SK-N-DZ (cell line): ENCODE results near the gene COTL1. TPM values are rescaled to one million over a fixed set of nuclear protein-coding genes. Genes with fewer than 3 reads are reported as not detected.

Experiments
- DNase-seq: peaks from one replicate; pipeline ENCODE4 v3.0.0-alpha.2; 2015; ENCODE audit warnings: low spot score
- polyA plus RNA-seq, 2 experiments: library from polyadenylated mRNA; depleted of rRNA; stranded (reverse); fragments of >200 nt; gene quantifications; 2 replicates each; pipeline ENCODE4 v1.2.3, GENCODE V29; 2014

Gene COTL1, protein sequence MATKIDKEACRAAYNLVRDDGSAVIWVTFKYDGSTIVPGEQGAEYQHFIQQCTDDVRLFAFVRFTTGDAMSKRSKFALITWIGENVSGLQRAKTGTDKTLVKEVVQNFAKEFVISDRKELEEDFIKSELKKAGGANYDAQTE
- 5.3 and 6.3 TPM in 2 replicates for polyA plus RNA-seq (2014; cell fraction: cytosol; rRNA removed)
- polyA plus RNA-seq (2014; cell fraction: nucleus; rRNA removed) = 1.8 and 2.8 TPM in 2 replicates

DNA sequence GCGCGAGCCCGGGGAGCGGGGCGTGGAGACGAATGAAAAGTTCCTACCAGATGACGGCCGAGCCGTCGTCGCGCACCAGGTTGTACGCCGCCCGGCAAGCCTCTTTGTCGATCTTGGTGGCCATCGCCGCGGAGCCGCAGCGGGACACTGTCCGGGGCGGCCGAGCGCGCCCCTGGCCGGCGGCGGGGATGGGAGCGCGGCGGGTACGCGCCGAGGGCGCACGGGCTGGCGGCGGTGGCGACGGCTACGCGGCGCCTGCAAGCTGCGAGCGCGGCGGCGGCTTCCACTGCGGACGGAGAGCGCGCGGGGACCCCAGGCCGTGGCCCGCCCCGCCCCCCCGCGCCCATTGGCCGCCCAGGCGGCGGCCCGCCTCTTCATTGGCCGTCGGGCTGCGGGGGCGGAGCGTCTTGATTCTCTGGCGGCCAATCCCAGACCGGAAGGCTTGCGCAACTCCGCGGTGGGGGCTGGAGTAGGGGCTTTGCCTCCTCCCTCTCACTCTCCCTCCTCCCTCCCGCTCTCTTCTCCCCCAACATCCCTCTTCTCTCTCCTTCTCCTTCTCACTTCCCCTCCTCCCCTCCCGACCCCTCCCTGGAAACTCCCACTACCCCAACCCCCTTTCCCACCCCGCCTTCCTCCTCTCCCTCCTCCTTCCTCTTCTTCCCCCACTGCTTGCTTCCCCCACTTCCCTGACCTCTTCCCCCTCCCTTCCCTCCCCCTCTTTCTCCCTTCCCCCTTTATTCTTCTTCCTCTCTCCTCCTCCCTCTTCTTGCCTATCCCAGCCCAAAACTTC, at the start of gene COTL1:
Gene COTL1 (minus strand): TSS at position 288 of the 790 bp plus-strand sequence. CDS start 164 bp downstream, at position 124.
- peak; percentile 85 for DNase-seq

DNA sequence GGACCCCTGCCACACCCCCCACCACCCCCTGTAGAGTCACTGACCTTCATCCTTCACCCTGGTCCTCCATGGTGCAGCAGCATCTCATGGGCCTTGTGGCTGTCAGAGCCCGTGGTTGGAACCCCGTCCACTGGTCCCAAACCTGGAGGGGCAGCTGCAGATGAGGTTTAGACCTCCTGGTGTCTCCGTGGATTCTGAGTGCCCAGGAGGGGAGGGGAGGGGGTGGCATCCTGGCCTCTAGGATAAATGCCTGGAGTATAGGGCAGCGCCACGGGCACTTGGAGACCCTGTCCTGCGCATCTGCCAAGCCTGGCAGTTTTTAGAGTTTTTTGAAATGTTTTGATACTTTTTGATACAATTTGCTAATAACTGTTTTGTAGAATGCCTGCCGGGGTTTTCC, 48.0 kb upstream of the COTL1 start:
- no peak for DNase-seq

DNA sequence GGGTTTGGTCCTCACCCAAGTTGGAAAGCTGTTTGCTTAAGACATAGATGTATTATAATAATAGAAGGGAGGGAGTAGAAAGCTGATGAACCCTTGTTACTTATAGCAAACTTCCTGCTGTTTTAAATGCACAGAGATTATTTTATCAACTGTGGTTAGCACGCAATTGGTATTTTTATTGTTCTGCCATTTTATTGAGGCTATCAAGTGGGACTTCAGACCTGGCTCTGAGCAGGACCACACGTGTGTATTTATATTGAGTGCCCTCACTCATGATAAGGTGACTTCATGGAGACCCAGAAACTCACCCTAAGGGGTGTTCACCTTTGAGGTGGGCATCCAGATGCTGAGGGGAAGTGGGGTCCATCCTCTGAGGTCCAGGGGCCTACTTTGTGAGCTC, 47.5 kb upstream of the COTL1 start:
- no peak for DNase-seq

DNA sequence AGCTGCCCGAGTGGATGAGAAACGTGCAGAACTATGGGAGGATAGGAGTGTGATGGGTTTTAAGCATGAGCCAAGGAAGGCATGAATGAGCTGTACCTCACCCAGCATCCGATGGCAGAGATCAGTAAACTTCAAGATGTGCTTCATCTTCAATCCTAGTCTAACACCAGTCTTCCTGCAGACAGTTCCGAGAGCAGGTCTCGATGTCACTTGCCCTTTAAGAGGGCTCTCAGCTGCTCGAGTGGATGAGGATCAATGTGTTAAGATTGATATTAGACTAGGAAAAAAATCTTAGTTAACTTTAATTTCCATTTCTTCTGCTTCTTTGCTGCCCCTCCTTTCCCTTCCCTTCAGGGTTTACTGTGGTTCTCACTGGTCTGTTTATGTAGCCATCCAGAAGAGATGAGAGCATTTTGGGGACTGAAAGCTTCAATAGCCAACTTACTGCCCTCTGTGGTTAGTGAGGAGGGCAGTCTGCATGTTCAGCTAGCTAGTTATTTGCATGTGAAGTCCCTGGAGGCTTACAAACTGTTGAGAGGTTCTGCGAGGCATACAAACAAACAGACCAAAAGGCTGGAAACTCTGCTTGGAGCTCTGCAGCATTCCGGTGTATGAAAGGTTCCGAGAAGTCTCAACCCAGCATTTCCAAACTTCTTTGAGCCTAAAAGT, 45.7 kb upstream of the COTL1 start:
- no peak for DNase-seq

DNA sequence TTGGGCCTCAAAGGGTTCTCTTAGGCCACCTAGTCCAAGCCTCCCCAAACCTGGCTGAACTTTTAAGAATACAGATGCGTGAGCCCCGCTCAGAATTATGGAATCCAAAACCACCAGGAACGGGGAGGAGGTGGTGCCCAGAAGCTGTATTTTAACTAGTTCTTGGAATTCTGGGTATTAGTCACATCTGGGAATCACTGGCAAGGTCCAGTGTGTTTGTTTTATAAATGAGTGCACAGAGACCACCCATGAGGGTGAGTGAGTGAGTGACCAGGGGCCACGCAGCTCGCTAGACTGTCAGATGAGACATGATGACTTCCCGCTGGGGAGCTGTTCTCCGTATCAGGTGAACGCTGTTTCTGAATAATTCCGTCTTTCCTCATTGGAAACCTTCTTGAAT, 44.6 kb upstream of the COTL1 start:
- no peak for DNase-seq

DNA sequence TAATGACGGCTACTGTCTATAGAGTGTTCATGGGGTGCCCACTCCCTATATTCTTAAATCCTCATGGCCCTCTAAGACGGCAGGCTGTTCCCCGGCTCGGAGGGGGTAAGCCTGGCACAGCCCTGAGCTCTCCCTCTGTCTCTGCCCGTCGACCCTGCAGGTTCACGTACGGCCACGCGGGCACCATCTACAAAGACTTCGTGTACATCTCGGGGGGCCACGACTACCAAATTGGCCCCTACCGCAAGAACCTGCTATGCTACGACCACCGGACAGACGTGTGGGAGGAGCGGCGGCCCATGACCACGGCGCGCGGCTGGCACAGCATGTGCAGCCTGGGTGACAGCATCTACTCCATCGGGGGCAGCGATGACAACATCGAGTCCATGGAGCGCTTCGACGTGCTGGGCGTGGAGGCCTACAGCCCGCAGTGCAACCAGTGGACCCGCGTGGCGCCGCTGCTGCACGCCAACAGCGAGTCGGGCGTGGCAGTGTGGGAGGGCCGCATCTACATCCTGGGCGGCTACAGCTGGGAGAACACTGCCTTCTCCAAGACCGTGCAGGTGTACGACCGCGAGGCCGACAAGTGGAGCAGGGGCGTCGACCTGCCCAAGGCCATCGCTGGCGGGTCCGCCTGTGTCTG, 43.7 kb upstream of the COTL1 start:
- DNase-seq = no peak

DNA sequence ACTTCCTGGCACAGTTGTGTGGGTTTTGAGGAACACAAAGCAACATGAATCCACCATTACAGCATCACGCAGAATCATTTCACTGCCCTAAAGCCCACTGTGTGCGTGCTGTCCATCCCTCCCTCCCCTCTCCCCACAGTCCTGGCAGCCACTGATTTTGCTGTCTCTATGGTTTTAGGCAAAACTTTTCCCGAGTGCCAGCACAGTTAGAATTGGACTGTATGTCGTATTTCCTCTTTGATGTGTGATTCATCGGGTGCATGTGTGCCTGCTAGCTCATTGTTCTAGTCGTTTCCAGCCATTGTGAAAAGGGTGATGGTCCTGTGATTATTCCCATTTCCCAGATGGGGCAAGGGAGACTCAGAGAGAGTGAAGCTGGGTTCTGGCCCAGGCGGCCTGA, 43.1 kb upstream of the COTL1 start:
- DNase-seq = no peak

DNA sequence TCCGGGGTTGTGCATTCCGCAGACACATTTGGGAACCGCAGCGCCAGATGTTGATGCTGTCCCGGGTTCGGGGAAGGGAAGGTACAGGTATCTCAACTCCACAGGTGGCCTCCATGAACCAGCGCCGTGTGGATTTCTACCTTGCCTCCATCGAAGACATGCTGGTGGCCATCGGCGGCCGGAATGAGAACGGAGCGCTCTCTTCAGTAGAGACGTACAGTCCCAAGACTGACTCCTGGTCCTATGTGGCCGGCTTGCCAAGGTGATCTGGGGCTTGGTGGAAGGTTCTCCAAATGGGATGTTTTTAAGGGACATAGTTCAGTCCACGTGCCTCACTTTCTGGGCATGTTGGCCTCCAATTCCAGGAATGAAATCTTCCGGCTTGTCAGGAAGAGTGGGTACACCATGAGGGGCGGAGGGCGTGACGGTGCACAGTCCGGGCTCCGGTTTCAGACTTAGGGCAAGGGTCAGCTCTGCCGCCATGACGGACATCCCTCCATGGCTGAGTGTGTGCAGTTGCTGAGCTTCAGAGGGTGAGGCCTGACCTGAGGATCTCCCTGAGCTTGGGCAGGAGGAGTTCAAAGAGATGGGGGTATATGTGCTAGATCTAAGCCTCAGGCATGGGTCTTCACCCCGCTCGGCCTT, 41.9 kb upstream of the COTL1 start:
- DNase-seq = no peak

DNA sequence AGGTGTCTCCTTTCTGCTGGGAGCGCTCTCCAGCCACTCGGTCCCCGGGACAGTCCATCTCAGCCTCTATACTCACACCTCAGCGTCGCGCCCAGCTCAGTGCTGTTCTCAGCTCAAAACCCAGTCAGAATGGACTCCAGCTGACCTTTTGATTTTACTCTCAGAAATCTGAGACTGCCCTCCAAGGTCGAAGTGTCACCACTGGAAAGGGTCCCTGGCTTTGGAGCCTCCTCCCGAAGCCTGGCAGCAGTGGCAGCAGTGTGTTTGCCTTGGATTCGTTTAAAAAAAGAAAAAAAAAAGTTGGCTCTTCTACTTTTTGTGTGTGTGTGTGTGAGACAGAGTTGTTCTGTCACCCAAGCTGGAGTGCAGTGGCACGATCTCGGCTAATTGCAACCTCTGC, 40.8 kb upstream of the COTL1 start:
- DNase-seq = no peak

DNA sequence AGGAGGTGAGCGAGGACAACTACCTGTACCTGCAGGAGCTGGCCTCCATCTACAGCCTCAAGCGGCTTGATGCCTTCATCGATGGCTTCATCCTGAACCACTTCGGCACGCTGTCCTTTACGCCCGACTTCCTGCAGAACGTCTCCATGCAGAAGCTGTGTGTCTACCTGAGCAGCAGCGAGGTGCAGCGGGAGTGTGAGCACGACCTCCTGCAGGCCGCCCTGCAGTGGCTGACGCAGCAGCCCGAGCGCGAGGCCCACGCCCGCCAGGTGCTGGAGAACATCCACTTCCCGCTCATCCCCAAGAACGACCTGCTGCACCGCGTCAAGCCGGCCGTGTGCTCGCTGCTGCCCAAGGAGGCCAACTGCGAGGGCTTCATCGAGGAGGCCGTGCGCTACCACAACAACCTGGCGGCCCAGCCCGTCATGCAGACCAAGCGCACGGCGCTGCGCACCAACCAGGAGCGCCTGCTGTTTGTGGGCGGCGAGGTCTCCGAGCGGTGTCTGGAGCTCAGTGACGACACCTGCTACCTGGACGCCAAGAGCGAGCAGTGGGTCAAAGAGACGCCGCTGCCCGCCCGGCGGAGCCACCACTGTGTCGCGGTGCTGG, 39.5 kb upstream of the COTL1 start:
- DNase-seq = no peak

DNA sequence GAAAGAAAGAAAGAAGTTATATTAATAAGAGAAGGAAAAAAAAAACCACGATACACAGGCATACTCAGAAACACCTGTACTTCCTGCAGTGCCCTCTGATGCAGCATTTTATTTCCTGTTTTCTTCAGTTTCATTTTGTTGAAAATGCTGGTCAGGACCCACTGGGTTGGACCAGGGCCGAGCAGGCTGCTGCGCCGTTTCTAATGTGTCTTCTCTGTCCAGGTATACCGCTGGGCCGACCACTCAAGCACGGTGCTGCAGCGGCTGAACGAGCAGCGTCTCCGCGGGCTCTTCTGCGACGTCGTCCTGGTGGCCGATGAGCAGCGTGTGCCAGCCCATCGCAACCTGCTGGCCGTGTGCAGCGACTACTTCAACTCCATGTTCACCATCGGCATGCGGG, 38.8 kb upstream of the COTL1 start:
- DNase-seq = no peak

DNA sequence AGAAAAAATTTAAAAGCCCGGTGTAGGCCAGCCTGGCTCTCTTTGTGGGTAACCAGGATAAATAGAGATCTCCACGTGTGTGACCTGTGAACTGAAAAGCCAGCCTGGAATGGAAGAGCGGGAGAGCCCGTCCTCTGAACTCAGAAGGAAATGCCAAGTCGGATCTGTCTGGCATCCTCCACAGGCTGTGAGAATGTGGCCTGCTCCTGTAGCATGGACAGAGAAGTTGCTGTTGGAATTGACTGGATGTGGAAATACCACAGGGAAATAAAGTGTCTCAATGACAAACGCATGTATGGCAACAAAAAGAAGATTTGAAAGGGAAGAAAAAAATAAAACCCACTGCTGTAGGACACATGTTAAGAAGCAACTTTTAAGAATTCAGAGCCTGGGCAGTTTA, 37.1 kb upstream of the COTL1 start:
- DNase-seq = no peak

DNA sequence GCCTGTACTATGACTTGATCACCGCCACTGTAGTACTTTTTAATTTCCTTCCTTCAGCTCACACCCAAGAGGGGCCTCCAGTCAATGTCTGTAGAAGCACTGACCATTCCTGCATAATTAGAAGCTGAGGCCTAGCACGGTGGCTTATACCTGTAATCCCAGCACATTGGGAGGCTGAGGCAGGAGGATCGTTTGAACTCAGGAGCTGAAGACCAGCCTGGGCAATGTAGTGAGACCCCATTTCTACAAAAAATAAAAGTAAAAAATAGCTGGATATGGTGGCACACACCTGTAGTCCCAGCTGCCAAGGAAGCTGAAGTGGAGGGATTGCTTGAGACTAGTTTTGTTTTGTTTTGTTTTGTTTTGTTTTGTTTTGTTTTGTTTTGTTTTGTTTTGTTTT, 36.4 kb upstream of the COTL1 start:
- no peak for DNase-seq

DNA sequence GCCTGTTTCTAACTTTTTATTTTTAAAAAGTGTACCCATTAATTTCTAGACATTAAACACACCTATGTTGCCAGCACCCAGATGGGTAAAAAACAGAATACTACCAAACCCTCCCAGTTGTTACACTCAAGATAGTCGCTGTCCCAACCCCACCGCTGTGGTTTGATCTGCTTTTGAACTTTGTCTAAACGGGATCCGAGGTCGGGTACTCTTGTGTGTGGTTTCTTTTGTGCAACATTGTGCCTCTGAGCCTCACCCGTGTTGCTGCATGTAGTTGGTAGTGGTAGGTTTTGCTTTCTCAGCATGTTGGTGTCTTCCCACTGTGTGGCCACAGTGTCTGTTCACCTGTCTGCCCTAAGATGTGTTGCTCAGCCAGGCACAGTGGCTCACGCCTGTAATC, 34.7 kb upstream of the COTL1 start:
- no peak for DNase-seq

DNA sequence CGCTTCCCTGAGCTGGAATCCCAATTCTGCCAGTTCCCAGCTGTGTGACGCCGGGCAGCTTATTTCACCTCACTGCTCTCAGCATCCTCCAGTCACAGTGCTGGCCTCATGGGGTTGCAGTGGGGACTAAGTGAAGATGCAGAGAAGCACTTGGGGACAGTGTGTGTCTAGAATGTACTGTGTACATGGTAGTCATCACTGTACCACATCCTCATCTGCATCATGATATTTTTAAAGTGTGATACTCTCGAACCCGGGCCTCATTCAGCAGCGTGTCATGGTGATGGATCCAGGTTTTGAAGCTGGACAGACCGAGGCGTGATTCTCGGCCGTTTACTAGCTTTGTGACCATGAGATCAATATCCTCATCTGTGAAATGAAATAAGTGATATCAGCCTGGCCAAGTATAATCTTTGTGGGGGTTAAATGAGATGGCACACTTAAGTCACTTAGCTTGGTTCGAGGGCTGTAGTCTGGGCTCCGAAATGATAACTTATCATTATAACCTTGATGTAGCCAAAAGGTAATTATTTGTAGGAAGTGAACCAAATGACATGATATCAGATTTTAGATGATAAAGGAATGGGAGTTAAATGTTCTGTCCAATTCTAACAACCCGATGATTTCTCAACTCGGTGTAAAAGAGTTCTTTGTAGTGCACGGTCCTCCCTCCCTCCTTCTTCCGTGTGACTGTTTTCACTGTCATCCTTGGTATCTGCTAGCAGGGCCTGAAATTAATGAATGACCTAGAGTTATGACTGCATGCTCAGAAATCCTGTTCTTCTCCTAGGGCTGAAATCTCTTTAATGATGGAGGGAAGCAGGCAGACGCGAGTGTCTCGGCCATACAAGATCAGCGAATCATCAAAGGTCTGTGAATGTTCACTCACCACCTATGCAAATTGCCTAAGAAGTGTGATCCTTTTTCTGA, 32.4 kb upstream of the COTL1 start:
- DNase-seq = no peak

DNA sequence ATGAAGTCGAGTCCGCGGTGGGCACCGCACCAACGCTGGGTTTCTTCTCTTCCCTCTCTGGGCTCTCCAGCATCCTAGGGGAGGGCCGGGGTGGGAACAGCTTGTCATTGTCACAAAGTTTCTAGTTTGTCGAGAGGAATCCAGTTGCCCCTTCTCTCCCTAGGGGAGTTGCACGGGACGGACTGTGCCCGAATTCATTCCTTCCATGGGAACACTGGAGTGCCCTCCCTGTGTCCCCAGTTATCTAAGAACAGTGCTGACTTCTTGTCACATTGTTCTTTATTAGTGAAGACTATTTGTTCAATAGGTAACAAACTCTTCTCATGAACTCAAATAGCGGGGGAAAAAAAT, 31.6 kb upstream of the COTL1 start:
- no peak for DNase-seq

DNA sequence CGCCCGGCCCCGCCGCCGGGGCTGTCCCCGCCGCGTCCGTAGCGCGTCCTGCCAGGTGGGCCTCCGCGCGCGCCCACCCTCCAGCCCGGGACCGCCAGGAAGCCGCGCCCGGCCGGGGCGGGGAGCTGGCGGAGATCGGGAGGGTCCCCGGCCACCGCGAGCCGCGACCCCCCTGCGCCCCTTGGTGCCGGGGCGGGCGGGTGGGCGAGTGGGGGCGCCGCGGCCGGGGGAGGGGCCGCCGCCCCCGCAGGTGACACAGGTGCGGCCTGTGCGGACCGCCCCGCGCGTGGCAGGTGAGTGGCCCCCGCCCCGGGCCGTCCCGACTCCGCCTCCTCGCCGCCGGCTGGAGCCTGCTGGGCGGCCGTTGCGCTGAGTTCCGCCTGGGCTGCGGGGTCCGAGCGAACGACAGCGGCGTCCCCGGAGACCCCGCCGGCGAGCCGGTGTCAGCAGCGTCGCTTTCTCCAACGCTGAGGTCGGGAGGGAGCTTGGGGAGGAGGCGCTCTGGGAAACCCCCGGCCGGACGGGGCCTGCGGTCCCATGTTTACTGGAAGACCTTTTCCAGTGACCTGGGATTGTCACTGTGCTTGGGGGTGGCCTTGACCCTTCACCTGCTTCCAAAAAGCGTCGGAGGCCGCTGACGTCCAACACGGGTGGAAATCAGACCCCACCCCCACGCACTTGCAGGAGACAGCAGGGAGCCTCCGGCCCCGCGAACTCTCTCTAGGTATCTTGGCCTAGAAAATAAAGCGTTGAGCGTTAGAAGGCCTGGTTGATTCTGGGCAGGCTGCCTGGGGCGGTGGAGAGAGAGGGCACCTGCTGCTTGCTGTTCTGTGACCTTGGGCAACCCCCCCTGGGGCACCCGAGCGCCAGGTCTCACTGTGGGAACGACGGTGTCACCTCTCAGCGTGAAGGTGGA, 31.0 kb upstream of the COTL1 start:
- no peak for DNase-seq

DNA sequence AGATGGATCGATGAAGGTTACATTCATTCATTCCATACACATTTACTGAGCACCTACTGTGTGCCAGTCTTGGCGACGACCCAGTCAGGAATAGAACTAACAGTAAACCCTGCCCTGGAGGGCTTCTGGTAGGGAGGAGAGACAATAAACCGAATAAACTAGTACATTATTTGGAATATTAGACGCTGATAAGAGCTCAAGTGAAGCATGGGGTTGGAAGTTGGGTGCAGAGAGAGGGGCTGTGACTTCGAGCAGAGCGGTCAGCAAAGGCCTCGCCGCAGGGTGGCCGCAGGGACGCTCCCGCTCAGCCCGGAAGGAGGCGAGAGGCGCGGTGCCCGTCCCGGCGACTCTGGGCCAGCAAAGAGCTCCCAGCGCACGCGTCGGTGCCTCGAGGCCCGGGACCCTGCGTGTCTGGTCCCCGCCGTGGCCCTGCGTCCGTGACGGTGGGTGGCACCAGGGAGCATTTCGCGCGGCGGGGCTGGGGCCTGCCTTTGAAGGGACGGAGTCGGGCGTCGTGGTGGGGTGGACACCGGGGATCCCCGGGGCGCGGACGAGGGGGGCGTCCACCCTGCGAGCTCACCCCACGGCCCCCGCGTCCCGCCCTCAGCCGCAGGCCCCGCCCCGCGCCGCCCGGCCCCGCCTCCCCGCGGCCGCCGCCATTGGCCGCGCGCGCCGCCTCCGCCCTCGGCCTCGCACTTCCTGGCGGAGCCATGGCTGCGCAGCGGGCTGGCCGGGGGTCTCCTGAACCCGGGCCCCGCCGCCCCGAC, 30.1 kb upstream of the COTL1 start, which contains the start of gene KLHL36:
Gene KLHL36 (plus strand): TSS at position 684 of the 767 bp plus-strand sequence. CDS start 2,357 bp downstream, outside the sequence.
- DNase-seq = no peak
